ENCODE results near the gene BCS1L. TPM values are rescaled to one million over a fixed set of nuclear protein-coding genes. Genes with fewer than 3 reads are reported as not detected.

Gene BCS1L
- total RNA-seq, 1 experiment from 2014 or later: 38.8 TPM

DNA sequence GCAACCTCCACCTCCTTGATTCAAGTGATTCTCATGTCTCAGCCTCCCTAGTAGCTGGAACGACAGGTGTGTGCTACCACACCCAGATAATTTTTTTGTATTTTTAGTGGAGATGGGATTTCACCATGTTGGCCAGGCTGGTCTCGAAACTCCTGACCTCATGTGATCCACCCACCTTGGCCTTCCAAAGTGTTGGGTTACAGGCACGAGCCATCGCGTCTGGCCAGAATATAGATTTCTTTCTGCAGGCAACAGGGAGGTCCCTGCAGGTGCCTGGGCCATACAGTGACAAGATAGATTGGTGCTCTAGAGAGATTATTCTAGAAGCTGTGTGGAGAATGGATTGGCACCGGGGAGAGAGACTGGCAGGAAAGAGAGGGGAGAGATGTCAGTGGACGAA lies 38.5 kb upstream of the BCS1L start:
- BruUV-seq (replicated peaks): no TSS peak
- CTCF ChIA-PET: no interaction called here
- Histone ChIP-seq H2AFZ (no peak overlapping the region), H3K79me2 (ENCODE audit: low read depth) (no peaks in the 10 kb centered on the region), H3K9me3 (ENCODE audit: insufficient read depth, low read depth) (no peaks in the 10 kb centered on the region), H3K4me1 (replicated peaks; ENCODE audit: insufficient read depth) (no peaks in the 10 kb centered on the region), H4K20me1 (ENCODE audit: insufficient read depth) (no peaks in the 10 kb centered on the region), H3K4me3 (no peak overlapping the region), H3K4me2 (no peak overlapping the region), H3K9me2 (ENCODE audit: insufficient read depth) (no peaks in the 10 kb centered on the region), H3K36me3 (ENCODE audit: low read depth) (no peaks in the 10 kb centered on the region), H3F3A (ENCODE audit: insufficient read depth, low read depth) (no peaks in the 10 kb centered on the region), H3K27me3 (ENCODE audit: insufficient read depth, low read depth) (no peaks in the 10 kb centered on the region), H3K27ac (no peak overlapping the region)
- intact Hi-C loops (cut with micrococcal nuclease; ENCODE audit: unreplicated experiment): no loop called here
- POLR2A ChIA-PET (ENCODE audit: unreplicated experiment): no interaction called here
- TF ChIP-seq, protein P1, sequence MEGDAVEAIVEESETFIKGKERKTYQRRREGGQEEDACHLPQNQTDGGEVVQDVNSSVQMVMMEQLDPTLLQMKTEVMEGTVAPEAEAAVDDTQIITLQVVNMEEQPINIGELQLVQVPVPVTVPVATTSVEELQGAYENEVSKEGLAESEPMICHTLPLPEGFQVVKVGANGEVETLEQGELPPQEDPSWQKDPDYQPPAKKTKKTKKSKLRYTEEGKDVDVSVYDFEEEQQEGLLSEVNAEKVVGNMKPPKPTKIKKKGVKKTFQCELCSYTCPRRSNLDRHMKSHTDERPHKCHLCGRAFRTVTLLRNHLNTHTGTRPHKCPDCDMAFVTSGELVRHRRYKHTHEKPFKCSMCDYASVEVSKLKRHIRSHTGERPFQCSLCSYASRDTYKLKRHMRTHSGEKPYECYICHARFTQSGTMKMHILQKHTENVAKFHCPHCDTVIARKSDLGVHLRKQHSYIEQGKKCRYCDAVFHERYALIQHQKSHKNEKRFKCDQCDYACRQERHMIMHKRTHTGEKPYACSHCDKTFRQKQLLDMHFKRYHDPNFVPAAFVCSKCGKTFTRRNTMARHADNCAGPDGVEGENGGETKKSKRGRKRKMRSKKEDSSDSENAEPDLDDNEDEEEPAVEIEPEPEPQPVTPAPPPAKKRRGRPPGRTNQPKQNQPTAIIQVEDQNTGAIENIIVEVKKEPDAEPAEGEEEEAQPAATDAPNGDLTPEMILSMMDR (conservative IDR thresholded peaks at IDR 0.05): no peak
- TF ChIP-seq EZH2 (IDR thresholded peaks at IDR 0.05; ENCODE audit: low read depth): no peak
- no peak for DNase-seq

DNA sequence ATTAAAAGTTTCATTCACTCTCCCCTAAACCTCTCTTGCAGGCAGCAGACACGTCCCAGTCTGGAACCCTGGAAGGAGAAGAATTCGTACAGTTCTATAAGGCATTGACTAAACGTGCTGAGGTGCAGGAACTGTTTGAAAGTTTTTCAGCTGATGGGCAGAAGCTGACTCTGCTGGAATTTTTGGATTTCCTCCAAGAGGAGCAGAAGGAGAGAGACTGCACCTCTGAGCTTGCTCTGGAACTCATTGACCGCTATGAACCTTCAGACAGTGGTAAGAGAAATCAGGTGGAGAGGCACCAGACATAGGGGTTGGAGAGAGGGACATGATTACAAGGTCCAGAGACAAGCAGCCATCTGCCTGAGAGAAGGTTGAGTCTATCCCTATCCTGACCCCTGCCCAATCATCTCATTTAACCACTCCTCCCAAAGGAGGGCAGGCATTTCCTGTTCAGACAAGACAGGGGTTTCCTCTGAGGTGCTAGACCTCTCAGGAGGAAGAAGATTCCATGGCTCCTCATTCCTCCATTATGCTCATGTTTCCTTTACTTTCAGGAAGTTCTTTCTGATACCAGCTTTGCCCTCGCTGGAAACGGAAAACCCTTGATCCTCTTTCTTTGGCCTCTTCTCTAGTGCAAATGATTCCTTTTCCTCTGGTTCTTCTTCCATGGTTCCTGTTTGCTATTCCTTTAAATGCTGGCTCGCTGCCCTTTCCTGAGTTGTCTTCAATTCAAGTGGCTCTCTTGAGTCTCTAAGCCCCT lies 36.7 kb upstream of the BCS1L start:
- CTCF ChIA-PET: no interaction called here
- no peak for TF ChIP-seq EZH2 (IDR thresholded peaks at IDR 0.05; ENCODE audit: low read depth)
- TF ChIP-seq, protein P1 (conservative IDR thresholded peaks at IDR 0.05): no peak
- Histone ChIP-seq H3K4me1 (replicated peaks; ENCODE audit: insufficient read depth) (no peaks in the 10 kb centered on the region), H3K27me3 (ENCODE audit: insufficient read depth, low read depth) (no peaks in the 10 kb centered on the region), H3K9me2 (ENCODE audit: insufficient read depth) (no peaks in the 10 kb centered on the region), H3K4me3 (no peak overlapping the region), H3K36me3 (ENCODE audit: low read depth) (no peaks in the 10 kb centered on the region), H3K4me2 (no peak overlapping the region), H2AFZ (no peak overlapping the region), H4K20me1 (ENCODE audit: insufficient read depth) (no peaks in the 10 kb centered on the region), H3F3A (ENCODE audit: insufficient read depth, low read depth) (no peaks in the 10 kb centered on the region), H3K79me2 (ENCODE audit: low read depth) (no peaks in the 10 kb centered on the region), H3K27ac (no peak overlapping the region), H3K9me3 (ENCODE audit: insufficient read depth, low read depth) (no peaks in the 10 kb centered on the region)
- no peak for DNase-seq
- no TSS peak for BruUV-seq (replicated peaks)
- intact Hi-C loops (cut with micrococcal nuclease; ENCODE audit: unreplicated experiment): no loop called here
- POLR2A ChIA-PET (ENCODE audit: unreplicated experiment): no interaction called here

DNA sequence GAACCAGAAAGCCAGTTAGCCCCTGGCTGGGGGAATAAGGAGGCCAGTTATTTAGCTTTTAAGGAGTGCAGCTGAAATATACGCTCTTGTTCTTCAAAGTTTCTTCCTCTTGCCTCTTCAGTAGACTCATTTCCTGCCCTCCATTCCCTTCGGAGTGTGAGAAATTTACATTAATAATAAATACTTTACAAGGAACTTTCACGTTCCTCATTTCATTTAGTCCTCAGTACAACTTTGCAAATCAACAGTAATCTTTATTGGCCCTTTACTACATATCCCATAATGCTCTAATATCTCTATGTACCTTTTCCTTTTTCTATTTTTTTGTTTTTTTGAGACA lies 36.1 kb upstream of the BCS1L start:
- H3F3A ChIP-seq (ENCODE audit: insufficient read depth, low read depth): no peaks in the 10 kb centered on the region
- H3K9me2 ChIP-seq (ENCODE audit: insufficient read depth): no peaks in the 10 kb centered on the region
- H2AFZ ChIP-seq: no peak overlapping the region
- no peak overlapping the region for H3K27ac ChIP-seq
- no peaks in the 10 kb centered on the region for H3K79me2 ChIP-seq (ENCODE audit: low read depth)
- no peaks in the 10 kb centered on the region for H3K9me3 ChIP-seq (ENCODE audit: insufficient read depth, low read depth)
- DNase-seq: no peak
- H3K36me3 ChIP-seq (ENCODE audit: low read depth): no peaks in the 10 kb centered on the region
- CTCF ChIA-PET: no interaction called here
- H3K4me1 ChIP-seq (replicated peaks; ENCODE audit: insufficient read depth): no peaks in the 10 kb centered on the region
- no peak overlapping the region for H3K4me3 ChIP-seq
- H4K20me1 ChIP-seq (ENCODE audit: insufficient read depth): no peaks in the 10 kb centered on the region
- TF ChIP-seq, protein P1 (conservative IDR thresholded peaks at IDR 0.05): no peak
- no peak for TF ChIP-seq EZH2 (IDR thresholded peaks at IDR 0.05; ENCODE audit: low read depth)
- H3K4me2 ChIP-seq: no peak overlapping the region
- intact Hi-C loops (cut with micrococcal nuclease; ENCODE audit: unreplicated experiment): no loop called here
- no TSS peak for BruUV-seq (replicated peaks)
- POLR2A ChIA-PET (ENCODE audit: unreplicated experiment): no interaction called here
- no peaks in the 10 kb centered on the region for H3K27me3 ChIP-seq (ENCODE audit: insufficient read depth, low read depth)
